ENCODE measurements around the gene TDRD3.
A peak's percentile ranks its signal among the peaks of the same experiment; 100 is the strongest.

The TDRD3 gene

DNA sequence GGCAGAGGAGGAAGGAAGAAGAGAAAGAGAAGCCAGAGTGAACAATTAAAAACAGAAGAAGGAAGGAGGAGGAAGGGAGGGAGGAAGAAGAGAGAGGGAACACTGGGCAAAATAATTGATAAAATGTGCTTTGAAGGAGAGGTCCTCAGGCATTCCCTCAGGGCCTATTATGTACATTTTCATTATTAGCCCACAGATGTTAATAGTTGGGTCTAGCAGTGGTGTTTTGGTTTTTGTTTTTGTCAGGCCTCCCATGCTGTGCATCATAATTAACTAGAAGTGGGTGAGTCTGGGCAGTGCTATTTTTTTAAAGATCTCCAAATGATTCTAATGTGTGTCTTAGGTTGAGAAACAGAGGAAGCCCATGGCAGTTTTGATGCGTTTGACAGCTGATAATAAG, 178.1 kb downstream of the TDRD3 start:
- DNase-seq (ENCODE audit: low read depth in 3 of 3) = no peak

DNA sequence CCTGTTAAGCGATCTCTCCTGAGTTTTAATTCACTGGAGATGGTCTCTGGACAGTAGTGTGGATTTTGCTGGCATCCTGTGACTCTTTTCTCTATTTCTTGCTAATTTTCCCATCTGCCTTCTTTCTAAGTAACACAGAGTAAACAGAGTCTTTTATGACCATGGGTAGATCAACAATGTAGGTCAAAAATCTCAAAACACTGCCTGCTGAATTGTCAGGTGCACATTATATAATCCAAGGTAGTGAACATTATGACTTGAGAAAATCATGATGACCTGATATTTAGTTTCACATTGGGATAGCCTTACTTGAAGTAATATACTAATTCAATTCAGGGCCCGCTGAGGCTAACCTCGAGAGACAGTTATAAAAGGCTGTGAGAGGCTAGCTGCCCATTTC, 180.7 kb downstream of the TDRD3 start:
- DNase-seq (ENCODE audit: low read depth in 3 of 3) = no peak

DNA sequence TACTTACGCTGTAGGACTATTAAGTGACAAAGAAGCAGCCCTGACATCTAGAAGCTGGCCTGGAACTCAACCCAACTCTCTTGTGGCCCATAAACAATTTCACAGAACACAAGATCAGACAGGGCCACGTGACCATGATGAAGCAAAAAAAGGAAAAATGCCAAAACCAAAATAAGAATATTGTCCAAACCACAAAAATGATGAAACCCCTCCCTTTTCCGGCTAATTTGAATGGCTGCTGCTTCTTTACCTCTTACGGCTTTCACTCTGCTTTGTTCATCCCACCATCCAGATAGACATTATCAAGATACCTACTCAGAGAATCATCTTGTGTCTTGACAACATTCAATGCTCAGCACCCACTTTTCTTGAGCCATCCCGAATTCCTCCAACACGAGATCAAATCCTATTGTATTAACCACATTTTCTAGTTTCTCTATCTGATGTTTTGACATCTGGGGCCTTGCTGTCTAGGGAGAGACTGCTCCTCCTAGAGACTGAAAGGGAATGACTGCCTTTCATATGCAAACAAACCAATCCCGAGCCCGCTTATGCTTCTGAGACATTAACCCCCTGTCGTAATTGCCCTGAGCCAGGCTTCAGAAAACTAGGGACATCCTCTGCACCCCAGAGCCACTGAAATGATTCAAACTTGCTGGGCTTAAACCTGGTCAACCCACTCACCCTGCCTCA, 186.3 kb downstream of the TDRD3 start:
- no peak for DNase-seq (ENCODE audit: low read depth in 3 of 3)

DNA sequence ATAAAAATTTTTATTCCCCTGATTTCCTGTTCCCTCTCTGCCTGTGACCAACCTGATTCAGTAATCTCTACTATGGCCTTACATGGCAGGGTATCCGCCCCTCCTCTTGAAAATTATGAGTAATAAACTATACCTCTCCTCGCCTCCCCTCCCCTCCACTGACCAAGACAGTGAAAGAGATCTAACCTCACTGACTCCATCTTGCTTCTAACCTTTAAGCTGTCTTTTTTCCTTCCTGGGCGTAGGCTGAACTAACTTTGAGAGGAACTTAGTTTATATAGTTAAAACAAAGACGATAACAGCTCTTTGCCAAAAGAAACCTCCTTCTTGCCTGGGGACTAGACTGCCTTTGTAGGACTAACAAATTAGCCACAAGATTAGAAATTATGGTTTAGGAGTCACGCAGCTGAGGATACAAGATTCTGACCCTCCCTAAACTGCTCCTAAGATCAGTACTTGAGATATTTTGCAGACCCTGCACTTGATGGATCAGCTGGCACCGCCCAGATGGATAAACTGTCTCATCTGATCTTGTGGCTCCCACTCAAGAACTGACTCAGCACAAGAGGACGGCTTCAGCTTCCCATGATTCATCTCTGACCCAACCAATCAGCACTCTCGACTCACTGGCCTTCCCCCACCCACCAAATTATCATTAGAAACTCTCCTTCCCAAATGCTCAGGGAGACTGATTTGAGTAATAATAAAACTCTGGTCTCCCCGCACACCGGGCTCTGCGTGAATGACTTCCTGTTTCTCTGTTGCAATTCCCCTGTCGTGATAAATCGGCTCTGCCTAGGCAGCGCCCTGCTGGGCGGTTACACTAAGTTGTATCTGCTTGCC, 187.1 kb downstream of the TDRD3 start:
- DNase-seq (ENCODE audit: low read depth in 3 of 3) = peak in 1 of 3 experiments; percentile 2

DNA sequence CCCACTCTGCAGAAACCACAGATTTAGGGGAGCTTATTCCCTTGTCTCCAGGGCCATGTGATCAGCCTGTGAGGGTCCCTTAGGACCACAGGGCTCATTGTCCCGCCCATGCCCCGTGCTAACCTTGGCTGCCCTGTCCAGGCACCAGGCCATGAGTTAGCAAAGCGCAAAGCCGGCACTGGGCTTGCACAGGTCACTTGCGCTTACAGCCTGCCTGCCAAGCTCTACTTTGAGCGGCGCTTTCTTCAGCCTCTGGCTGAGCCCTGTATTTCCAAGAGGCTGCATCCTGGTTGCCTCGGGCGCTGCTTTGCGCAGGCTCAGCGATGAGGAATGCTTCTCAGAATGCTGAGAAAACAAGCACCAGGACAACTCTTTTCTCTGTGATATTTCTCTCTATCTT, 188.0 kb downstream of the TDRD3 start:
- no peak for DNase-seq (ENCODE audit: low read depth in 3 of 3)

DNA sequence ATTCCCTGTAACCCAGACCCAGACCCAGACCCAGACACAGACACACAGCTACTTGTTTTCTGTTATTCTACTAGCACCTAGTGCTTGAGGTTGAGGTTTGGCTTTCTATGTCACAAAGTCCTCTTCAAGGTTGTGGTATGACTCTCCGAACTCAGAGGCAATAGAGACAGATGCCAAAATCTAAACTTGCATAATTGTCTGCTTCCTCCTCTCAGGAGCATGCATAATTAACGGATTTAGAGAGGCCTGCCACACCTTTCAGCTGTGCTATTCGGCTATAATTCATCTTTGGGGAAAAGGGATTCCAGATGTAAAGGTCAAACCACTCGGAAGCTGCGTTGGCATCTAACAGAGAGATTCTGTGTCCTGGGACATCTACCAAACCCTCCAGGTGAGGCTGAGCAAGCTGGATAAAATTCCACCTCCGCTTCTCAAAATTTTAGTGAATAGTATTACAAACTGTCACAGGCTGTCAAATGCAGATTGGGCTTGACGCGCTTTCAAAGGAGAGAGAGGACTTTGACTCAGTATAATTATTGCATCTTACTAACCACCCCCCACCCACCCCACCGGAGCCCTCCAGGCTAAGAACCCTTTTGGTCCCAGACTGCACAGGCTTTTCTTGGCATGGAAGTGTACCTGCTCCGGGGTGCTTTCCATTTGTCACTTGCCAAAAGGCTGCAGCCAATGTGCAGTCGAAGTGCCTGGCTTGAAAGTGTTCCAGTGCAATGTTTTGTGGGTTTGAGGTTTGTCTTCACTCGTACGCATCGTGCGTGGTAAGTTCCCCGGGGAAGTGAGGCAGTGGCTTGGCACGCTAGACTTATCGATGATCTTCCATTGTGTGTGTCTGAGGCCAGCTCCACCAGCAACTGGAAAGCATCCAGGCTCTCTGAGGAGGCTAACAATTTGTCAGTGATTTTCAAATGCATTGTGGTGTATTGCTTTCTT, 194.1 kb downstream of the TDRD3 start:
- DNase-seq (ENCODE audit: low read depth in 3 of 3) = no peak

DNA sequence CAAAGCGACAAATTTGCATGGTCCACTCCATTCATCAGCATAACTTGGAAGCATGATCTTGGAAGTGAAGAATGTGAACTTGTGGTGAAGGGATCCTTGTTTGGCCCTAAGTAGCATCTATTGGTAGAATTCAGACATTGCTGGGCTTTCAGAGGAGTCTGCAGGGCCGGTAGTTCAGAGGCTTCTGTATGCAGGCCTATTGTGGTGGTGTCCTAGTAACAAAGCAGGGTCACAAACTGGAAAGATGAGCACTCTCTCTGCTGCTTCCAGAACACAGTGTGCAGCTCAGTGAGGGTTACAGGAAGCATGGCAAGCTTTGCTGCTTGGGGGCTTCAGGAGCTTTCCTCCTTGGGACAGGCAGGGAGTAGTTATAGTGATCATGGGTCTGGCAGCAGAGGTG, 206.0 kb downstream of the TDRD3 start:
- no peak for DNase-seq (ENCODE audit: low read depth in 3 of 3)

DNA sequence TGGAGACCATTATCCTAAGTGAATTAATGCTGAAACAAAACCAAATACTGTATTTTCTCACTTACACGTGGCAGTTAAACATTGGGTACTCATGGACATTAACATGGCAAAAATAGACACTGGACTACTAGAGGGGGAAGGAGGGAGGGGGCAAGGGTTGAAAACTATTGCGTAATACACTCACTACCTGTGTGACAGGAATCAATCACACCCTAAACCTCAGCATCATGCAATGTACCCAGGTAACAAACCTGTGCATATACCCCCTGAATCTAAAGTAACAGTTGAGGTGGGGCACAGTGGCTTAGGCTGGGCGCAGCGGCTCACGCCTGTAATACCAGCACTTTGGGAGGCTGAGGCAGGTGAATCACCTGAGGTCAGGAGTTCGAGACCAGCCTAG, 207.0 kb downstream of the TDRD3 start:
- DNase-seq (ENCODE audit: low read depth in 3 of 3) = no peak

DNA sequence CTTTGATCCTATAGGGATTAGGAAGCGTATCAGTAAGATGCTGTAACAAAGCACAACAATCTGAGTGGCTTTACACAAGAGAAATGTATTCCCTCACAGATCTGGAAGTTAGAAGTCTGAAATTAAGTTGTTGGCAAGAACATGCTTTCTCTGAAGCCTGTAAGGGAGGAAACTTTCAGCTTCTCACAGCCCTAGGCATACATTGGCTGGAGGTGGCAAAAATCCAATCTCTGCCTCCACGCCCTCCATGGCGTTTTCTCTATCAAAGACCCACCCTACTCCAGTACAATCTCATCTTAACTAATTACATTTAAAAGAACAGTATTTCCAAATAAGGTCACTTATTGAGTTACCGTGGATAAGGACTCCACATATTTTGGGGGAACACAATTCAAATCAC, 211.9 kb downstream of the TDRD3 start:
- DNase-seq (ENCODE audit: low read depth in 3 of 3) = no peak

DNA sequence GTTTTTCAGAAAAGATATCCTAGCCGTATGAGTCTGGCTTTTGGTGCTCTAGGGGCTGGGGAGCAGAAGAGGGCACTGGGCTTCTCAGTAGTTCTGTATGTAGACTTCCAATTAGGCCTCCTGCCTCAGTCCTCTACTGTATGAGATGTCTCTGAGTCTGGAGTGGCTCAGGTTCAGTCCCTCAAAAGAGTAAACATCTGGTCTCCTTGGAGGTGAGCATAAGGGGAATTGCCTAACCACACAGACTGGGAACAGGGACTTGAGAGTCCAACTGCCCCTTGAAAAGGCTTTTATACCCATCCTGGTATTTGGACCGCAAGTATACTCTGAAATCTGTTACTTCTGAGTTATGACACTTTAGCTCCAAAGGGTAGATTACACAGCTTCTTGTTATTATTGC, 214.5 kb downstream of the TDRD3 start:
- DNase-seq (ENCODE audit: low read depth in 3 of 3) = no peak

DNA sequence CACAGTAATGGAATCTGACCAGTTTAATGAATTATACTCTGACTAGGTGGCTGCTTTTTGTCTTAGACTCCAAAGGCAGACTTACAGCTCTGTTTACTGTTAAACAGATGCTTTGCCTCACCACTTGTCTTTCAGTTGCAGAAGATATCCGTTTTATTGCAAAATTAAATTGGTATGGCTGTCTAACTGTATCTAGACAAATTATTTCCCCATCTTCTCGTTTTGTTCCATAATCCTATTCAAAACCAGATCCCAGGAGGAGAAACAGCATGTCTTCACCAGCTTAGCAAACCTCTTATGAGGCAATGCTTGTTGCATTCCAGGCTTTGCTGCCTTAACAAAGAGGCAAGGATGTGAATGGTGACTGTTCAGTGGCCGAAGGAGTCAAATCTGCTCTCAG, 215.6 kb downstream of the TDRD3 start:
- no peak for DNase-seq (ENCODE audit: low read depth in 3 of 3)

DNA sequence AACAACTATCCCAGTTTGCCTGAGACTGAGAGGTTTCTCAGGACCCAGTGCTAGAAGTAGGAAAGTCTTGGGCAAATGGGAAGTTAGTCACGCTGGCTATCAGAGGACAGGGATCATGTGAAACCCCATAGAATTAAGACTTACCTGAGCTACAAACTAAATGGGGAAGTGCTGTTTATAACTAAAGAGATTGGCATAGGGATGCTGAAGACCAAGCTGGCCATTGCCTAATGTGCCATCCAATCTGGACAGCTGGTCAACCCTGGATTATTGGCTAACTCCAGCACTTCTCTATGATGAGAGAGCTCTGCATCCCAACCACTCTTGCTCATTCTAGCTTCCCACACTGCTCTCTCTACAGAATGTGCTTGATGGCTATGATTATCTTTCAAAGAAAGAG, 216.1 kb downstream of the TDRD3 start:
- DNase-seq (ENCODE audit: low read depth in 3 of 3) = no peak

DNA sequence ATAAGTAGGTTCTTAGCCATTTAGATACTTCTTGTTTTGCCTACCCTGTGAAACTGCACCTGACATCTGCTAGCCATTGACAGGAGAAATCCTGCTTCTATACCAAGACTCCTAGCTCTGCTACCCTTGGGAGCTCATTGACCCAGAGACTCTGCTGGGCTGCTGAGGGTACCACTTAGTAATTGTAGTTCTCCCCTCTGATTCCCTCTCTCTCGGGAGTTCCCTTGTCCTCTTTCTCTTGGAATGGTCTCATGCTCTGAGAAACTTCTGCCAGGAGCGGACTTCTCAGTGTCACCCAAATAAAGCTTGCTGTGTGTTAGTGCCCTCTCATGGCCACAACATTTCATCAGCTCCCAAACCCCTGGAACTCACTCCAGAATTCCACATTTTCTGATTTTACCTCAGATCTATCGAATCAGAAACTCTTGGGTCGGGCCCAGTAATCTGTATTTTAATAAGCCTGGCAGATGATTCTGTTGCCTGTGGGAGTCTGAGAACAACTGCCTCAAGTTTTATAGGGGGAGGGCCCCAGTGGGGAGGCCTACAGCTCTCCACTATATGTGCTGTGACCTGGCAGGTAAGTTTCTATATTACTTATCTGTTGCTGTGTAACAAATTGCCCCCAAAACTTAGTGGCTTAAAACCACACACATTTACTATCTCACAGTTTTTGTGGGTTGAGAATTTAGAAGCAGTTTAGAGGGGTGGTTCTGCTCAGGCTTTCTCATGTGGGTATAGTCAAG, 221.1 kb downstream of the TDRD3 start:
- DNase-seq (ENCODE audit: low read depth in 3 of 3) = no peak

DNA sequence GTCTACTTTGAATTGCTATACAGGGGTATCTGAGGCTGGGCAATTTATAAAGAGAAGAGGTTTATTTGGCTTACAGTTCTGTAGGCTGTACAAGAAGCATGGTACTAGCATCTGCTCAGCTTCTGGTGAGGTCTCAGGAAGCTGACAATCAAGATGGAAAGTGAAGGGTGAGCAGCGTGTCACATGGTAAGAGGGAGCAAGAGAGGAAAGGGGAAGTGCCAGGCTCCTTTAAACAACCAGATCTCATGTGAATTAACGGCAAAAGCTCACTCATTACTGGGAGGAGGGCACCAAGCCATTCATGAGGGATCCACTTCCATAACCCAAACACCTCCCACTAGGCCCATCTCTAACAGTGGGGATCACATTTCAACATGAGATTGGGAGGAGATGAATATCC, 222.4 kb downstream of the TDRD3 start:
- no peak for DNase-seq (ENCODE audit: low read depth in 3 of 3)

DNA sequence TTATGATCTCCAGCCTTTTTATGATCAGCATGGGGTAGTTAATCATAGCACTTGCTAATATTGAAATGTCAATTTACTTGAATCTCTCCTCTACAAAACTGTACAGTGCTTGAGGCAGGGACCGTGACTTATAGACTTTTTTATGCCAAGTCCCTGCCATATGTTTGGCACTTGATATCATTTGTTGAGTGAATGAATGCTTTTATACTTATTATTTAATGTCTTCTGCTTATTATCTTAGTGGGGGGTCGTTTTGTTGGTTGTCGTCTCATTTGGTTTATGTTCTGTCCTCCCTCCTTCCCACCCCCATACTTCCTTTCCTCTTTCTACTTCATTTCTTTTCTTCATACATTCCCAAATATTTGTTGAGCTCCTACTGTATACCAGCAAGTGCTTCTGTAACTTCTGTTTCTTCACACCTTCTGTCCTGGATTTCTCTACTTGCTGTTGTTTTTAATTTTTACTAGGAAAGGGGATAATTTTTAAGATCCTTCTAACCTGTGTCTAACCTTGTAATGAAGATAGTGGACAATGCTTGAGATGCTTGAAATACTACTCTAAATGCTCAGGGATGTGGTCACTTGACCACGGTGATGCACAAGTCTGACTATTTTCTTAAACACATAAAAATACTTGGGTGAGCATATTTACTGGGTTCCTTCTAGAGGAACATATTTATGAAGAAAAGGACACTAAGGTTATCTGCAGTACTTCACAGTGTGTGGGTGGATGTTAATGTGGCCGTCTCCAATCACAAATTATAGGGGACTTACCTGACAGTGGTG, 223.8 kb downstream of the TDRD3 start:
- no peak for DNase-seq (ENCODE audit: low read depth in 3 of 3)

DNA sequence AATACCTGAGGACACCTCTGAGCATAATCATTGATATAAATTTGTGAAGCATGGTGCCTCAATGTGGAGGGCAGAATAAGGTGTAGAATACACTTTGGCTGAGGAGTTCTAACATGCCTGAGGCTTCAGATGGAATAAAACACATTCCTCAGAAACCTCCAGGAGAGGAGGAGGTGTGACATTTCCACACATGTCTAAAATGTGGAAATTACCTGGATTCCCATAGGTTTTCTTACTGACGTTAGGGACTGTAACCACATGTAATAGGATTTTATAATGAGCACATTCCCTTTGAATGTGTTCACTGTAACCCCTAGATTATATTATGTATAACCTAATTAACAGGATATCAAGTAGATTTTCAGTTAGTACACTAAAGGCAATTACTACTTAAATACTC, 226.1 kb downstream of the TDRD3 start:
- no peak for DNase-seq (ENCODE audit: low read depth in 3 of 3)

Measured in stimulated activated CD4-positive, alpha-beta T cell treated with anti-CD3 and anti-CD28 coated beads, TNF-alpha, amount 100 ng/mL, for 24 hours (primary cell).